Right forelimb (tissue), 1 donor: ENCODE measurements around the gene TSPAN2.

Source experiments
- DNase-seq: peaks from one replicate; pipeline ENCODE4 v3.0.0-alpha.2; 2018

TSPAN2 gene

DNA sequence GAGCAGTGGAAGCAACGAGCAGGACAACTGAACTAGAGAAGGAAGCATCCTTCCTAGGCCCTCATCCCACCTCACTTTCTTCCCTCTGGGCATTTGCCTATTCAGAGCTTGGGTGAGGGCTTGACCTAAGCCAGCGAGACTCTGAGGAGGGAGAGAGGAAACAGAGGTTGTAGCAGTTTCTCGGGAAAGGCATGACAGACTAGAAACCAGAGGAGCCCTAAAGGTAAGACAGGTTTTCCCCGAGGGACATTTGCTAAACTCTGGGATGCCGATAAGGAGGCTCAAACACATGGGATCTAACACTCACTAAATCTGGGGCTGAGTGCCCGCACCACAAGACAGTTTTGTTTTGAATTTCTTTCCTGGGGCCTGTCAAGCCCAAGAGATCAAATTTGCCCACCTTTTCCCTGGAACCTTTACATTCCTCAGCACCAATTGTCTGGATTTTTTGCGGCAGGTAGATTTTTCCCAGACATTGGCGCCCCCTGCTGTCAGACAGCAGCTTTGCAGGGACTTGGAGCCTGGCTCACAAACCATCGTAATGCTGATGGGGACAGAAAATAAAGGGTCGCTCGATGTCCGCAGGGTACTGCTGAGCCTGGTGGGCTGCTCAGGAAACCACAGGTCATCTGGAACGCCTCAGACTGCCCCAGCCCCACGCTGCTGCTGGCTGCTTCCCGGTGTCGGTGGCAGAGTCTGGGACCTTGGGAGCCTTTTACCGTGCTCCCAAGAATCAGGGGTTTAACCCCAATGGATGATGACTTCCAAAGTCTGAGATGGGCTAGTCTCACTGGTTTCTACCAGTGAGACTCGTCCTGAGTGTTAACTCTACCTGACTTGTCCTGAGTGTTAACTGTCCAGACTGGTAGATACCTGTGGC, 23.4 kb upstream of the TSPAN2 start:
- peak; percentile 70 for DNase-seq

DNA sequence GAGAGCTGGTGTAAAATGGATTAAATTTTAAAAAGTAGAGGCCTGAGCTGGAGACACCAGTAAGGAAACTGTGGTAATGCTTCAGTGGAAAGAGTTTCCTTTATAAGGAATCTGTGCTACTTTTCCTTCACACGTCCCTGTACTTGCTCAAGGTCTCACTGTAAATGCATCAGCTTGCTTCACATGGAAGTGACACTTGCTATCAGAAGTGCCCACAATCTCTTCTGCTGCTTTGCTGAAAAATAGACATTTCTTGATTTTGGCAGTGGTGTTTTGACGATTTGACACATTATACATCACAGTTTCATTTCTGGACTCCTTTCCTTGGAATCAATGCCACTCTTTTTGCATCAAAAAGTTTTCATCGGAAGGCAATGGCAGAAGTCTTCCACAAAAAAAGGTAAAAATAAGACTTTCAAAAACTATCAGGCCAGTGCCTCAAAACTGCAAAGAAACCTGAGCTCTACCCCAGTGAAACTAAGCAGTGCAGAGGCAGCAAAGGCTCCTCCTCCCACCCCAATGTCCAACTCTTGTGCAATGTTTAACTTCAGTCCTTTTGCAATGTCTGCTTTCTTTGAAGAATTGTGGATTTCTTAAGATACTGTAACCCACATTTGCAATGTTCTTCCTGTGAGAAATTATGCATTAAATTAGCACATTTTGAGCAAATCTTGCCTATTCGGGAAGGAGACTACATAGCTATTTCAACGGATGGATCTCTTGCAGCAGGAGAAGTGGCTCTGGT, 18.4 kb upstream of the TSPAN2 start:
- no peak for DNase-seq

GRCh38 chr1:115105831-115106230, 16.5 kb upstream of the TSPAN2 start:
- no peak for DNase-seq

DNA sequence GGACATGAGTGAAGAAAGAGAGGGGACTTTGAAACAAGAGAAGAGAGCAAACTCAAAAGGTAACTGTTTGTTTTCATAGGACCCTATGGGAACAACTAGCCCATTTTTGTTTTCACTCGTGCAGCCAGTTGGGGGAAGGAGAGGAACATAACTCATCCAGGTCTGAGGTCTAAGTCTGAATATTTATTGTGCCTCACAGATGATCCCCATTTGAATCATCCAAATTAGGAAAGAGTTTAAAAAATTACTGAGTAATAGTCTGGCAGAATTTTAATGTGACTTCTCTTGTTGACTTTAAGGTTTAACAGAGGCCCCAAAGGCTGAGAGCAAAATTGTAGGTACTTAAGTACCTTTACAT, 10.4 kb upstream of the TSPAN2 start:
- DNase-seq = no peak

GRCh38 chr1:115098979-115099692, 9.8 kb upstream of the TSPAN2 start:
- DNase-seq = no peak

- DNase-seq = no peak
Measured at GRCh38 chr1:115092175-115092574, 2.9 kb upstream of the TSPAN2 start.

DNA sequence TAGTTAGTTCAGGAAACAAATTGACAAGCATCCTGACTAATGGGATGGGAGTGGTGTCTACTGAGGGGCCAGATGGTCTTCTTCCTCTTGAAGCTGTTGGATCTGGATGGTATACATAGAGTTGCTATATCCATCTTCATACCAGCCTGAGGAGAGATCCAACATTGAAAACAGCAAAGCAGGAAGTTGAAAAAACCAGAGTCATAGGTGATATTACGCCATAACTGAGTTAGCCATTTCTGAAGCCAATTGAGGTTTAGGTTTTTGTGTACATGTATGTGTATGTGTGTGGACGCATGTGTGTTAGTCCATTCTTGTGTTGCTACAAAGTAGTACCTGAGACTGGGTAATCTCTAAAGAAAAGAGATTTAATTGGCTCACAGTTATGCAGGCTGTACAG, 2.3 kb upstream of the TSPAN2 start:
- DNase-seq = no peak

GRCh38 chr1:115090956-115091355, 1.7 kb upstream of the TSPAN2 start:
- no peak for DNase-seq

- DNase-seq = no peak
Measured at GRCh38 chr1:115090540-115090939, 1.2 kb upstream of the TSPAN2 start.

DNA sequence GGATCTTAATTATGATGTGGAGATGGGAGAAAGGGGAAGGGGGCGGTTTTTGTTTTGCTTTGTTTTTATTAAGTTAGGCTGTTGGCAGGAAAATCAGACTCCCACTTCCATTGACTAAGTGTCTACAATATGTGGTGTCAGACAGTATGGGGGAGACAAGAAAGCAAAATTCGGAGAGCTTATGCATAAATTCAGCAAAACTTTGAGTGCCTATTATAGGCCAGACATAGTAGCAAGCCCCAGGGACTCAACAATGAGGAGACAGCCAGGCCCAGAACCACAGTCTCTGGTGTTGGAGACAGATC, 835 bp upstream of the TSPAN2 start:
- DNase-seq = no peak

GRCh38 chr1:115088871-115089419, 358 bp downstream of the TSPAN2 start:
- no peak for DNase-seq

DNA sequence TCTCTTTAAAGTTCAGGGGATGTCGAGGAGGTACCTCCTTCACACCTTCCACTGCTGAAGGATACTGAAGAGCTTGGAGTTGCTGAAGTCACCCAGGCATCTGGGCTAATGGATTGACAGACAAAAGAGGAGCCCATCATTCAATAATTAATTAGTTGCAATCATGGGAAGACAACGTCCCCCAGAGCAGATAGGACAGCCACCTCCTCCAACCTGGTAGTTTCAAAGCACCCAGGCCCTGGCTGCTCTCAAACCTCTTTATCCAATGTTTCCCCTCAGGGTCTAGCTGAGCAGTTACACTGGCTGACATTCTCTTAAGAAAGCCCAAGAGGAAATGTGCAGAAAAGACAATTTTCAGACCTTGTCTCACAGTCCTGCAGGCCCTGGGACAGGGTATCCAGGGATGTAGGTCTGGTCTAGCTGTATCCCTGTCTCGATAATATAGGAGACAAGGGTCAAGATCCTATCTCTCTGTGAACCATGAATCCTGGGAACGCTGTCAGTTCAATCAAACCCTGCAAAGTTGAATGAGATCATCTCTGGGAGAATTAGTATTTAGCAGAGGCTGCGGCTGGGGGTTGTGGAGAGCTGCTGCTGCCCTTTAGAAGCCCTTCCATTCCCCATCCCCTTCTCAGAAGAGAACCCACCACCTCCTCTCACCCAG, 1.1 kb downstream of the TSPAN2 start:
- no peak for DNase-seq

DNA sequence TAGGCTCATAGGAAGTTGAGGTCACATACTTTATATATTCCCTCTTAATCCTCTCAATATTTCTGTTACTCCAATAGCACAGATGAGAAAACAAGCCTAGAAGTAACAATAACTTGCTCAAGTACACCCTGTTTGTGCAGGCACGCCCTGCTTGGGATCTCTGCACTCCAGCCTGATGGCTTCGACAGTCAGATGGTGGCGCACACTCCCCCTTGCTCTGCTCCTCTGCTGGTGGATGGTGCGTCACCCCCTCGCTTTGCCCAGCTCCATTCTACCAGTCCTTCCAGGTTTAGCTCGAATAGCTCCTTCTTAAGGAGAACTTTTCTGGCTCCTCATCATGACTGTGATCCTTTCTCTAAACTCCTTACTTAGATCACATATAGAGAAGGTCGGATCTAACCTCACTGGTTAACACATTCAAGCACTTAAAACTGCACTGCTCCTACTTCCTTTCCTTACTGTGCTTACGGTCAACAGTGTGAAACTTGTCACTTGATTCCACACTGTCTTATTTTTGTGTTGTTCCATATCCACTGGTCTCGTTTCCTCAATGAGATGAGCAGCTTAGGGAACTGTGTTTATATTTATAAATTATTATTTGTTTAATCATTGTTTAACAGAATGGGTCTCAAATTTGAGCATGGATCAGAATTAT, 3.0 kb downstream of the TSPAN2 start:
- no peak for DNase-seq

- no peak for DNase-seq
Measured at GRCh38 chr1:115084902-115085511, 4.3 kb downstream of the TSPAN2 start.

DNA sequence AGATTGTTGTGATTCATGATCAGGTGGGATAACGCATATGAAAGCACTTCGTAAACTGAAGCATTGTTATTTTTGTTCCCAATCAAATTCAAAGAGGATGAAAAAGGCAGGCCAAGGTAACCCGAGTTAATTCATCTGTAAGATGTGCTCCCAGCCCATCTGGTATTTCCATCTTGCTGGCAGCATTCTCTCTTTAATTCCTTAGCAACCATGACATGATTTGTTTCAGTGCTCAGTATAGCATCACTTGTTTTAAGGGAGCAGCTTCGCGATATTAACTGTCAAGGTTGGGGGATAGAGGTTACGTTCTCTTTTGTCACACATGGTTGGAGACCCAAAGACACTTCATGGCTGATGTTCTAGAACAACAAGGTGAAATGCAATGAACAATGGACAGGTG, 6.4 kb downstream of the TSPAN2 start:
- no peak for DNase-seq

DNA sequence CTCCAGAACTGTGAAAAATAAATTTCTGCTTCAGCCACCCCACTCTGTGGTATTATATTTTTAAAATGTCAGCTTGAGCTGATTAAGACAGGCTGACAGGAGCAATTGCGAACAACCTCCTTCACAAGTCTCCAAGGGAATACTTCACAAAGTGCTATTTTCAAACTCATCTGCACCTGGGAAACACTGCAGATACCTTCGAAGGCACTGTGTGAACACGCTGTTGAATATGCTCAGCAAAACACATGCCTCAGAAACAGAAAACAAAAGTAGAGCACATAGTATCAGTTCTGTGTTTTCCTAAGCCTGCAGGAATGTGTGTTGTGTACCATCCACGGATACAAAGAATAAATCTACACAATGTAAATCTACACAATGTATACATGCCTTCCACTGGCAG, 10.6 kb downstream of the TSPAN2 start:
- DNase-seq = no peak

DNA sequence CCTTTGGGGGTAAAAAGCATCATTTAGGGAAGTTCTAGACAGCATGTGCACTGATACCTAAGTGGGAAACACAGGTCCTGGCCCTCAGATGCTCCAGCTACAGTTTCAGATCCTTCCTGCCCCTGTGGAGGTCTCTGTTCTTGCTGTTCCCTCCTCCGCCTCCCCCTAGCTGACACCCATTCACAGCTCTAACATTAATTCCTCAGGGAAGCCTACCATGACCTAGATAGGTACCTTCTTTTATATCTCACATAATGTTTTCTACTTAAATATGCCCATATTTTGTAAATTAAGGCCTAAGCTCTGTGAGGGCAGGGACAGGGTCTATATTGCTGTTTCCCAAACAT, 11.3 kb downstream of the TSPAN2 start:
- DNase-seq = no peak

GRCh38 chr1:115077286-115077983, 11.9 kb downstream of the TSPAN2 start:
- DNase-seq = no peak

DNA sequence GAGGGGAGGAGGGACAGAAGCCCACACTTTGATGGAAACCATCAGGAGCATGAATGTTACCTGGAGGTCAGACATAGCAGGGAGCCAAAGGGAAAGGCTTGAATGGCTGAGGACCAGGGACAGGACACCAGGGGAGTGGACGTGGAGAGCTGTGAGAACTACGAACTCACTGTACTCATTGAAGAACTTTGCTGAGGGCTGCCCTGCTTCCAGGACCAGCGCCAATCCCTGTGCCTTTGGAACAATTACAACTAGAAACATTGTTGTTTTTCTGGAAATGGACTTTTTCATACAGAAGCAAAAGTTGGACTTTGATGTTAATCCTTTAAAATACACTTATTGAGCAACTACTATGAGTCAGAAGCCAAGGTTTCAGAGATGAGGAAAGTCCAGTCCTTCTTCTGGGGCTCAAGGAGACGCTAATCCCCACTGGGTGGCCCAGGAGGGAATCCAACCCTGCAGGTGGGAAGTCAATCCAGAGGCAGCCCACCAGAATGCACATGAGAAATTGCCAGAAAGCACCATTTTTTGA, 12.9 kb downstream of the TSPAN2 start:
- no peak for DNase-seq

GRCh38 chr1:115074839-115075534, 14.3 kb downstream of the TSPAN2 start:
- DNase-seq = no peak
